CD4-positive, alpha-beta T cell treated with Interleukin-6 for 4 hours (primary cell): ENCODE data around the gene TMC8.
"Not testable (repeated sequence)": the region's sequence is repeated elsewhere in the genome, so short reads cannot be mapped to it uniquely, and the experiment has no call there.

Source experiments
- DNase-seq: peaks from one replicate; pipeline ENCODE4 v3.0.0-alpha.2; 2020; ENCODE audit warnings: mixed read lengths

The TMC8 gene

DNA sequence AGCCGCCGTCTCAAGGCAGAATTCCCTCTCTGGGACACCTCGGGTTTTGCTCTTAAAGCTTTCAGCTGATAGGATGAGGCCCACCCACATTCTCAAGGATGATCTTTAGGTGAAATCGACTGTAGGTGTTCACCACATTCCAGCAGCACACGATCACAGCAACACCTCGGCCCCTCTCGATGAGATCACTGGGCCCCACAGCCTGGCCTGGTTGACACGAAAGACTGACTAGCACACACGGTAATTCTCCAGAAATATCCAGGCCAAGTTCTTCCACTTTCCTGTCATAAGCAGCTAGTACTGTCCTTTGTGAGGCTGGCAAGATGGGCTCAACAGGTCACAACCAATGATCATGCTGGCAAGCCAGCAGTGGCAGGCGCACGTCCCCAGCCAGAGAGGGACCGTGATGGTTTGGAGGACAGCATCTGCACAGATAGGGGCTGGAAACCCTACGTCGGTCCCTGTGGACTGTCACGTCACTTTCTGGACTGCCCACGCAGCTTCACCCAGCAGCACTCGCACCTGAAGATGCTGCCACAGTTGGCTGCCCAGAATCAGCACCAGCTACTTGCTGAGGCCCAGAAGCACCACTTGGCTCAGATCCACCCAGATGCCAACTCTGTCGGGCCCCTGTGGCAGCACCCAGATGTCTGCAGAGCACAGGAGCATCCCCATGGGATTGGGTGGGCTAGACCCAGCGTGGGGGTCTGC, 19.4 kb upstream of the TMC8 start:
- DNase-seq = no peak

DNA sequence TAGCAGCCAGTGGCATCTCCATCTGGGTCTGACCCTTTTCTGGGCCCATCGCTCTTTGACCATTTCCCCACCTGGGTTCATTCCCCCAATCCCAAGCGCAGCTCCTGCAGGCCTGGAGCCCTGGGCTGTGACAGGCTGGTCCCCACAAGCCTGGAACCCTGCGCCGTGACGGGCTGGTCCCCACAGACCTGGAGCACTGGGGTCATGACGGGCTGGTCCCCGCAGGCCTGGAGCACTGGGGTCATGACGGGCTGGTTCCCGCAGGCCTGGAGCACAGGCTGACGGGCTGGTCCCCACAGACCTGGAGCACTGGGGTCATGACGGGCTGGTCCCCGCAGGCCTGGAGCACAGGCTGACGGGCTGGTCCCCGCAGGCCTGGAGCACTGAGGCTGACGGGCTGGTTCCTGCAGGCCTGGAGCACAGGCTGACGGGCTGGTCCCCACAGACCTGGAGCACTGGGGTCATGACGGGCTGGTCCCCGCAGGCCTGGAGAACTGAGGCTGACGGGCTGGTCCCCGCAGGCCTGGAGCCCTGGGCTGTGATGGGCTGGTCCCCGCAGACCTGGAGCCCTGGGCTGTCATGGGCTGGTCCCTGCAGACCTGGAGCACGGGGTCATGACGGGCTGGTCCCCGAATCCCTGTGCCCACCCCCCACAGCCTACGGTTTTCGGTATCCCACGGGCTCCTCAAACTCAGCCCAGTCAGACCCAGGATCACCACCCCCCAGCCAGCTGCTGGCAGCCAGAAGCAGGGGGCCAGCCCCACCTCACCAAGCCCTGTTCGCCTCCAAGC, 18.6 kb upstream of the TMC8 start:
- no peak for DNase-seq

DNA sequence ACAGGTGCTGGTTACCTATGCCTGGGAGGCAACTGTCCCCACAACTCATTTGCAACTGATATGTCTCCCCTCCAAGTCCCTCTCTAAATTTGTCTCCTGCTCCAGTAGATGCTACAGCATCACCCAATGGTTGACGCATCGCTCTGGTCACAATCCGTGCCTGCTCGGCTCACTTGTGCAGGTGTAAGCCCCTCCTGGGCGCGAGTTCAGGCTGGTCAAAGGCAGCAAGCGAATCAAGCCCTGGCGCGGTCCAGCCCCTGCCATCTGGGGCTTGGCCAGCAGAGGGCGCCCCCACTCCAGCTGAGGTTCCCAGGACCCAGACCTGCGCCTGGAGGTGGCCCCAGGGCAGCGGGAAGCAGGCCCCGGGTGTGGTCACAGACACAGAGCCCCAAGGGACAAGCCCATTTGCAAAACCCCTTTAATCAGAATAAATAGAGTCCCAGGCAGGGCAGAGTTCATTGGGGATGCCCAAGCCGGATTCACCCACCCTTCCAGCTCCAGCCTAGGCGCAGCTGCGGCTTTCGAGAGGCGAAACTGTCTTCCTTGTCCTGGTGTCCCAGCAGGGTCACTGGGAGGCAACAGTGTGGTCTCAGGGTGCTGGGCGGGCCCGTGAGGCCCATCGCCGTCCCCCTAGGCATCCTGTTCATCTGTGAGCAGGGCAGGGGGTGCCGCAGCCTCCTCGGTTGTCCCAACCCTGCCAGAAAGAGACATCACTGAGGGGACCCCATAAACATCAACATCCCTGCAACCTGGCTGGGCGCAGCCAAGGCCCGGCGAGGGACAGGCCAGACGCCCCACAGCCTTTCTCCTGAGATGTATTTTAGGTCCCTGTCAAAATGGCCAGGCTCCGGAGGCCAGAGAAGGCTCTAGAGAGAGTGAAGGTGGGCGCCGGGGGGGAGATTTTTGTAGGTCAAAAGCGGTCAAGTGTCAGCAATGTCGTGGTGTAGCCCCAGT, 17.8 kb upstream of the TMC8 start:
- DNase-seq = peak; percentile 80

GRCh38 chr17:78113804-78114785, 16.5 kb upstream of the TMC8 start:
- DNase-seq = no peak

- no peak for DNase-seq
Measured at GRCh38 chr17:78114831-78115723, 15.5 kb upstream of the TMC8 start.

- not testable (repeated sequence) for DNase-seq
Measured at GRCh38 chr17:78115803-78116202, 14.8 kb upstream of the TMC8 start.

DNA sequence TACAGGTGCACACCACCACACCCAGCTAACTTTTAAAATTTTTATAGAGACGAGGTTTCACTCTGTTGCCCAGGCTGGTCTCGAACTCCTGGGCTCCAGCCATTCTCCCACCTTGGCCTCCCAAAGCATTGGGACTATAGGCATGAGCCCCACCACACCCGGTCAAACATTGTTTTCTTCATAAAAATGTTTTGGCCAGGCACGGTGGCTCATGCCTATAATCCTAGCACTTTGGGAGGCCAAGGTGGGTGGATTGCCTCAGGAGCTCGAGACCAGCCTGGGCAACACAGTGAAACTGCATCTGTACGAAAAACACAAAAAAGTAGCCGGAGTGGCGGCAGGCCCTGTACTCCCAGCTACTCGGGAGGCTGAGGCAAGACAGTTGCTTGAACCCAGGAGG, 14.2 kb upstream of the TMC8 start:
- DNase-seq = no peak

DNA sequence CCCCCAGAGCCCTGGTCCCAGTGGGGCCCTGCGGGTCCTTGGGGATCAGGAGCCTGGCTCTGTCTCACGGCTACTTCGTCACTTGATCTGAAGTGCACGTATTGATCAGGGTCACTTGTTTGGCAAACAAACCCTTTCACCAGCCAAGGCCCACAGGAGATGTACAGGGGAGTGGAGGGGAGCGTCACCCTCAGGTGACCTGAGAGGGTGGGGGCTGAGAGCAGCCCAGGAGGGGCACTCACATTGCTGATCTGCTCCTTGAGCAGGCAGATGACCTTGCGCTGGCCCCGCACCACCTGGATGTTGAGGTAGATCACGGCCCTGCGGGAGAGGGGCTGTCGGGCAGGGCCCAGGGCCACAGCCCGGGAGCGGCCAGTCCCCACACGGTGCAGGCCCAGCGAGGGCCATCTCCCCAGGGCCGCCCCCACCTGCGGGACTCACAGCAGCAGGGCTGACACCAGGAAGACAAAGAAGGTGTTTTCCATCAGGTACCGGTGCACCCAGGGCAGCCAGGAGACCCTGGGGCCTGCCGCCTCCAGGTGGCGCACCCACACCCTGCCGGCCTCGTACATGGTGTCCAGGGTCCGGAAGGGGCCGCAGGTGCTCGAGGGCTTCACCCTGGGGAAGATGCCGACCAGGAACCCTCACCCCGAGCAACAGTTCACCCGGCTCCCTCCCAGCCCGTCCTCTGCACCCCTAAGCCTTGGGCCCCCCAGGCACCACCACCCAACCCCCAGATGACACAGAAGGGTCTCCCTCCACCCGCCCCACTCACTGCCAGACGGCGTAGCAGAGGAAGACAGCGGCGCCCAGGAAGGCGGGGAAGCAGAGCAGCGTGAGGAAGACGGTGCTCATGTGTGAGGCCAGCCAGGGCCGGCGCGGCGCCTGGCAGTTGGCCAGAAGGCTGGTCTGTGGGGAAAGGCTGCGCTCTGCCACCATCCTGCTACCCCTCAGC, 13.3 kb upstream of the TMC8 start:
- peak; percentile 50 for DNase-seq

DNA sequence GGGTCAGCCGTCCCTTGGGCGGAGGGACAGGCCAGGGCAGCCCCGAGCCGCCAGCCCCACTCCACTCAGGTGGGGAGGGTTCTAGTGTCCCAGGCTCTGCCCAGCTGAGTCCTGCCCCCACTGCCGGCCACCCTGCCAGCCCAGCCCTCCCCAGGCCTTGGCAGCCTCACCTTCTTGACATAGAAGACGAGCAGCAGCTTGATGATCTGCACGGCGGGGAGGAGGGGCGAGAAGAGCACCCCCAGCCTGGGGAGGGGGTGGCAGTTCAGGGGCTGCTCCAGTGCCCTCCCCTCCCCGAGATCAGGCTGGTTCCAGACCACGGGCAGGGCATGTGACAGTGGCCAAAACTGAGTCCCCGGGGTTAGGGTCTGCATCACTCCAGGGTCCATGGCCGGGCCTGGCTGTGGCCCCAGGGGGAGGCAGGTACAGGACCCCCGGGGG, 11.8 kb upstream of the TMC8 start:
- DNase-seq = peak; percentile 1

GRCh38 chr17:78120537-78120936, 10.0 kb upstream of the TMC8 start:
- DNase-seq = no peak

- DNase-seq = peak; percentile 76
Measured at GRCh38 chr17:78120971-78121800, 9.4 kb upstream of the TMC8 start.

DNA sequence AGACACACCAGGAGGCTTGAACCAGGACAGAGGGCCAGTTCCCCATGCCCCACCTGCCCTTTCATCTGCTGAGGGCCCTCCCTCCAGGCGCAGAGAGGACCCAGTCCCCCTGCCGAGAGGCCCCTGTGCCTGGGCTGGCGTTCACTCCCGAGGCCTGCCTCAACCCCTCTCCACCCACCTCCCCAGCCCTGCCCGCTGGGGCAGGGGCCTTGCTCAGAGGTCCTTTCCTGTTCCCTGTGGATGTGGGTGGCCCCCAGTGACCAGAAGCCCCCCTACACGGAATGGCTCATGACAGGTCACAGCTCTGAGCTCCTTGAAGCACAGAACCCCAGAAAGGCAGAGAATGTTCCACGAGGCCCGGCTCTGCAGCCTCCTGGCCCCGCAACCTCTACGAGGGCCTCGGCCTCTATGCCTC, 8.8 kb upstream of the TMC8 start:
- DNase-seq = peak; percentile 27

DNA sequence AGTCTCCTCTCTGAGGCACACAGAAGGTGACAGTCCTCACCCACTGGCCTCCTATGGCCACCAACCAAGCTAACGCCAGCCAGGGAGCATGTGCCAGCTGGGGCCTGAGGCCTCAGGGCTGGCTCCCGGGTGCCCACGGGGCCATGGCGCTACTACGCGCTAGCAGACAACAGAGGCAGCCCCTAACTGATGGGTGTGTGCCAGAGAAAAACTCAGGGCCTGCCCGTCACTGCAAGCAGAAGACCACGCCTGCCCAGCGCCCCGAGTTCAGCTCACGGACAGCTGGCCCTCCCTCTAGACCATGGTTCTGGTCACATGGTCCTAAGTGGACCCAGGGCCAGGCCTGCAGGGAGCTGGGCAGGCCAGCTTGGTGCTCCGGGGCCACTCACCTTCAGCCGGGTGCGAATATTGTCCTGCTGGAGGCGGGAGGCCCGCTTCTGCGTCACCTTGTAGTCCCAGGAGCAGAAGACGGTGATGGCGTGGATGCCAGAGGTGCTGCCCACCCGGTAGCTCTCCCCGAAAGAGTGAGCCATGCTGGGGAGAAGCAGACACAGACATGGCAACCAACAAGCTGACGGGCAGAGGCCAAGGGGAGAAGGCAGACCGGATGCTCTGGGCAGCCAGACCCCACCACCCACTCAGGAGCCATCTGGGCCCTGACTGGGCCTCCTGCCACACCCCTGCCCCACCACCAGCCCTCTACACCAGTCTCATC, 8.2 kb upstream of the TMC8 start:
- peak; percentile 29 for DNase-seq

- DNase-seq = peak; percentile 29
Measured at GRCh38 chr17:78122931-78123249, 7.7 kb upstream of the TMC8 start.

GRCh38 chr17:78123258-78123929, 7.2 kb upstream of the TMC8 start:
- DNase-seq = no peak

DNA sequence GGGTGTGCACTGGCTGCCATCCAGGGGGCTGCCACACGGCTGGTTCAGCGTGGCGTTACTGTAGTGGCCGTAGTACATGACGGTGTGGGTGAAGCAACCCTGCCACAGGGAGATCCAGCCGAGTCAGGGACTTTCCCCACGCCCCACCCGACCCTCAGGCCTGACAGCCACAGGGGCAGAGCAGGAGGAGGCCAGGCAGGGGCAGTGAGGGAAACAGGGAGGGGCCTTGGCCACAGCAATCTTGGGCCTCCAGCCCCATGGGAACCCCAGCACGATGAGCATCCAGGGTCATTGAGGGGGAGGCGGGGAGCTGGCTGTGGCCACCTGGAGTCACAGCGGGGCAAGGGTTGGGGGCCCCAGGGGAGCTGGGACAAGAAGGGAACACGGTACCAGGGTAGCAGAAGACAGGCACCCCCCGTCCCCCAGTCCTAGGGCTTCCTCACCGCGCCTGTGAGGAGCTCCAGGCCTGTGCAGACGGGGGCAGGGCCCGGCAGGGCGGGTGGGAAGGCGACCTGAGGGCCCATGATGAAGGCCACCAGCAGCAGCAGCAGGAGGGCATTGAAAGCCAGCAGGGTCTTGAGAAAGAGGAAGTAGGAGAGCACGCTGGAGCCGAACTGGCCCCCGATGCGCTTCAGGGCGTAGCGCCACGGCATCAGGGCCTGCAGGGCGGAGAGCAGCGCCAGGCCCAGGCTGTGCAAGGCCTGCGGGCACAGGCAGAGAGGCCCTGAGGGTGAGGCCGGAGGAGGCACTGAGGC, 6.3 kb upstream of the TMC8 start:
- peak; percentile 40 for DNase-seq

- no peak for DNase-seq
Measured at GRCh38 chr17:78124836-78125137, 5.8 kb upstream of the TMC8 start.
